ENCODE data around the gene COL11A2.

DNA sequence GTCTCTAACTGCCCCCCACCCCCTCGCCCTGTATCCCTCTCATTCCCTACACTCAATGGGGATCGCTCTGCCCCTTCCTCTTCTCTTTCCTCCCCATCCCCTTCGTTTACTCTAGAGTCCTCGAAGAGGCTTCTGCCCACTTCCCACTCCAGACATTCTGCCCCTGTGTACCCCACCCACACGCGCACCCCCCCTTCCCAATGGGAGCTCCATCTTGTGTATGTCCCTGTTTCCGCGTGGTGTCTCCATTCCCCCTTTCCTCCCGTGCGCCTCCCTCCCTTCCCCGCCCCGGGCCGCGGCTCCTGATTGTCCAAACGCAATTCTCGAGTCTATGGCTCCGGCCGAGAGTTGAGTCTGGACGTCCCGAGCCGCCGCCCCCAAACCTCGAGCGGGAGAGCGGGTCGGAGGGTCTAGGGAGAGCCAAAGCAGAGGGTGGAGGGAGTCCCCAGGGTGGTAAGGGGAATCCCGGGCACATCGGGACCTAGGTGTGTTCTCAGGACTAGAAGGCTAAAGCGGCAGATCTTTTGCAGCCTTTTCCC, 15.4 kb upstream of the COL11A2 start:
- no peak for TF ChIP-seq FOXM1 (IDR thresholded peaks at IDR 0.05; ENCODE audit: low read depth)
- TF ChIP-seq, protein P1, sequence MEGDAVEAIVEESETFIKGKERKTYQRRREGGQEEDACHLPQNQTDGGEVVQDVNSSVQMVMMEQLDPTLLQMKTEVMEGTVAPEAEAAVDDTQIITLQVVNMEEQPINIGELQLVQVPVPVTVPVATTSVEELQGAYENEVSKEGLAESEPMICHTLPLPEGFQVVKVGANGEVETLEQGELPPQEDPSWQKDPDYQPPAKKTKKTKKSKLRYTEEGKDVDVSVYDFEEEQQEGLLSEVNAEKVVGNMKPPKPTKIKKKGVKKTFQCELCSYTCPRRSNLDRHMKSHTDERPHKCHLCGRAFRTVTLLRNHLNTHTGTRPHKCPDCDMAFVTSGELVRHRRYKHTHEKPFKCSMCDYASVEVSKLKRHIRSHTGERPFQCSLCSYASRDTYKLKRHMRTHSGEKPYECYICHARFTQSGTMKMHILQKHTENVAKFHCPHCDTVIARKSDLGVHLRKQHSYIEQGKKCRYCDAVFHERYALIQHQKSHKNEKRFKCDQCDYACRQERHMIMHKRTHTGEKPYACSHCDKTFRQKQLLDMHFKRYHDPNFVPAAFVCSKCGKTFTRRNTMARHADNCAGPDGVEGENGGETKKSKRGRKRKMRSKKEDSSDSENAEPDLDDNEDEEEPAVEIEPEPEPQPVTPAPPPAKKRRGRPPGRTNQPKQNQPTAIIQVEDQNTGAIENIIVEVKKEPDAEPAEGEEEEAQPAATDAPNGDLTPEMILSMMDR (IDR thresholded peaks at IDR 0.05) = no peak
- TF ChIP-seq RAD21 (IDR thresholded peaks at IDR 0.05; ENCODE audit: low read length) = no peak
- TF ChIP-seq FOXJ3 (CRISPR knock-in tag; IDR thresholded peaks at IDR 0.05) = no peak
- no peak for TF ChIP-seq MXI1 (IDR thresholded peaks at IDR 0.05; ENCODE audit: low read depth, low read length)
- no peak for TF ChIP-seq EZH2phosphoT487 (IDR thresholded peaks at IDR 0.05; ENCODE audit: borderline replicate concordance, low read depth)
- TF ChIP-seq YY1 (IDR thresholded peaks at IDR 0.05; ENCODE audit: low read depth) = peak; percentile 37; the same call in 1 of the 2 replicates
- TF ChIP-seq JUND (IDR thresholded peaks at IDR 0.05) = no peak
- no peak for TF ChIP-seq SIN3A (IDR thresholded peaks at IDR 0.05; ENCODE audit: borderline replicate concordance, low read depth, low read length)
- no peak for TF ChIP-seq POLR2AphosphoS5 (IDR thresholded peaks at IDR 0.05; ENCODE audit: low read depth, low read length)
- no peak for TF ChIP-seq RXRA (IDR thresholded peaks at IDR 0.05; ENCODE audit: borderline replicate concordance, low read depth)
- TF ChIP-seq RFX5 (IDR thresholded peaks at IDR 0.05; ENCODE audit: low read length) = no peak
- TF ChIP-seq REST (IDR thresholded peaks at IDR 0.05; ENCODE audit: low read depth, low read length) = 0 out of 2 replicates have a peak, but pooled peaks have one; percentile 1
- TF ChIP-seq GABPA (IDR thresholded peaks at IDR 0.05; ENCODE audit: low read depth) = no peak

Data from SK-N-SH (cell line).